ENCODE measurements around the gene SPATA9.

The SPATA9 gene

GRCh38 chr5:95610546-95610945 lies 72.2 kb downstream of the SPATA9 start:
- Histone ChIP-seq H2BK120ac (ENCODE audit: low read depth, low read length) (no peak overlapping the region), H4K8ac (ENCODE audit: low read depth, low read length) (no peak overlapping the region), H4K5ac (ENCODE audit: low read length) (no peak overlapping the region), H3K4me2 (ENCODE audit: low read length) (no peak overlapping the region), H3K23ac (ENCODE audit: low read length) (no peak overlapping the region), H3K56ac (ENCODE audit: low read length) (no peak overlapping the region), H3K18ac (ENCODE audit: low read length) (no peak overlapping the region), H2AK5ac (ENCODE audit: low read length) (no peak overlapping the region), H3K4me1 (ENCODE audit: control insufficient read depth, low read depth, low read length) (no peaks in the 10 kb centered on the region), H3K4me3 (ENCODE audit: low read length) (no peak overlapping the region), H3K79me1 (ENCODE audit: low read length) (no peaks in the 10 kb centered on the region), H2BK5ac (ENCODE audit: low read length) (no peak overlapping the region), H3K27me3 (ENCODE audit: insufficient read depth, low read length, poor library complexity) (no peaks in the 10 kb centered on the region), H2BK15ac (replicated peaks; ENCODE audit: low read depth) (no peak overlapping the region), H3K9ac (ENCODE audit: low read length) (no peak overlapping the region), H3K36me3 (ENCODE audit: control insufficient read depth, insufficient read depth, low read length) (no peaks in the 10 kb centered on the region), H3K79me2 (ENCODE audit: control insufficient read depth, insufficient read depth, low read length) (no peaks in the 10 kb centered on the region), H3K27ac (ENCODE audit: low read depth, low read length) (no peak overlapping the region), H3K4ac (ENCODE audit: low read depth, low read length) (no peak overlapping the region)
- no CpG with 5 or more reads among the region's 7 CpGs for WGBS (ENCODE audit: extremely low coverage, insufficient coverage, low lambda C conversion rate)
- no peak for DNase-seq

DNA sequence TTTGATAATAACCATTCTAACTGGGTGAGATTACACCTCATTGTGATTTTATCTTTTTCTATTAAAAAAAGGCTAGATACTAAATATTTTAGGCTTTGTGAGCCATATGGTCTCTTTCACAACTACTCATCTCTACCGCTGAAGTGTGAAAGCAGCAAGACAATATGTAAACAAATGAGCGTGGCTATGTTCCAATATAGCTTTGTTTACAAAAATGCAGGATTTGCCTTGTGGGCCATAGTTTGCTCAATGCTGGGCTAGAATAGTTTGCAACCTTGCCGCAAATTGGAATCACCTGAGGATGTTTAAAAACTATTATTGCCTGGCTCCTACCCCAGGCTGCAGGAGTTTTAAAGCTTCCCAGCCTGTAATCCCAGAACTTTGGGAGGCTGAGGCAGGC lies 73.1 kb downstream of the SPATA9 start:
- no peaks in the 10 kb centered on the region for H3K79me1 ChIP-seq (ENCODE audit: low read length)
- no peaks in the 10 kb centered on the region for H3K4me1 ChIP-seq (ENCODE audit: control insufficient read depth, low read depth, low read length)
- H3K4ac ChIP-seq (ENCODE audit: low read depth, low read length) = no peak overlapping the region
- WGBS (ENCODE audit: extremely low coverage, insufficient coverage, low lambda C conversion rate) = no CpG with 5 or more reads among the region's 3 CpGs
- H3K4me3 ChIP-seq (ENCODE audit: low read length) = no peak overlapping the region
- no peak overlapping the region for H2BK15ac ChIP-seq (replicated peaks; ENCODE audit: low read depth)
- H3K4me2 ChIP-seq (ENCODE audit: low read length) = no peak overlapping the region
- no peak overlapping the region for H3K18ac ChIP-seq (ENCODE audit: low read length)
- H3K27ac ChIP-seq (ENCODE audit: low read depth, low read length) = no peak overlapping the region
- H3K36me3 ChIP-seq (ENCODE audit: control insufficient read depth, insufficient read depth, low read length) = no peaks in the 10 kb centered on the region
- no peaks in the 10 kb centered on the region for H3K79me2 ChIP-seq (ENCODE audit: control insufficient read depth, insufficient read depth, low read length)
- no peak overlapping the region for H3K9ac ChIP-seq (ENCODE audit: low read length)
- H2BK5ac ChIP-seq (ENCODE audit: low read length) = no peak overlapping the region
- H4K8ac ChIP-seq (ENCODE audit: low read depth, low read length) = no peak overlapping the region
- H2BK120ac ChIP-seq (ENCODE audit: low read depth, low read length) = no peak overlapping the region
- H3K27me3 ChIP-seq (ENCODE audit: insufficient read depth, low read length, poor library complexity) = no peaks in the 10 kb centered on the region
- no peak overlapping the region for H4K5ac ChIP-seq (ENCODE audit: low read length)
- no peak overlapping the region for H3K56ac ChIP-seq (ENCODE audit: low read length)
- H2AK5ac ChIP-seq (ENCODE audit: low read length) = no peak overlapping the region
- no peak for DNase-seq
- no peak overlapping the region for H3K23ac ChIP-seq (ENCODE audit: low read length)
